ENCODE data around the gene KCNJ5.

Gene KCNJ5

DNA sequence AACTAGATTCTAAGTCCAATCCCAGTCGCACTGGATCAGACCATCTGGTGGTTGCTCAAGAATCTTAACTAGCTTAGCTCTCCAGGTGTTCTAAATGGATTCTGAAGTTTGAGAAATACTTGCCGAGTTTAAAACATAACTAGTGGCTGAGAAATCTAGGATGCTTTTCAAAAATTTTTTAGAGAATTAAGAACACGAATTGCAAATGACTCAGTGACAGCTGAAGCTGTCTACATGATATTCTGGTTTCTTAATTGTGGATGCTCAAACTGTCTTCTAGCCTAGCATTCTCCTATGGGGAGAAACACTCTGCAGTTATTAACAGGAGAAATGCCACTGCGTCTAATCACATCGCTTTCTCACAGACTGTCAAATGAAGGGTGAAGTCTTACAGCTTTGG, 71.7 kb downstream of the KCNJ5 start:
- Histone ChIP-seq H3K9me2 (replicated peaks; ENCODE audit: insufficient read depth, low read length) (no peaks in the 10 kb centered on the region), H3K4me3 (ENCODE audit: insufficient read depth, low read length, poor library complexity, severe bottlenecking) (no peak overlapping the region), H3K9me3 (ENCODE audit: insufficient read depth, low read length) (no peaks in the 10 kb centered on the region), H3F3A (ENCODE audit: insufficient read depth) (no peaks in the 10 kb centered on the region), H3K9ac (ENCODE audit: low read length) (no peak overlapping the region), H3K27me3 (ENCODE audit: low read length) (no peaks in the 10 kb centered on the region), H3K36me3 (ENCODE audit: low read length) (no peaks in the 10 kb centered on the region), H4K20me1 (ENCODE audit: low read depth, low read length) (no peaks in the 10 kb centered on the region), H3K4me2 (ENCODE audit: low read depth, low read length, poor library complexity, severe bottlenecking) (no peak overlapping the region), H3K79me2 (ENCODE audit: insufficient read depth, low read length) (no peaks in the 10 kb centered on the region), H2AFZ (ENCODE audit: low read depth, low read length, severe bottlenecking) (no peak overlapping the region), H3K27ac (ENCODE audit: low read depth, low read length) (no peak overlapping the region)
- TF ChIP-seq, protein P1, sequence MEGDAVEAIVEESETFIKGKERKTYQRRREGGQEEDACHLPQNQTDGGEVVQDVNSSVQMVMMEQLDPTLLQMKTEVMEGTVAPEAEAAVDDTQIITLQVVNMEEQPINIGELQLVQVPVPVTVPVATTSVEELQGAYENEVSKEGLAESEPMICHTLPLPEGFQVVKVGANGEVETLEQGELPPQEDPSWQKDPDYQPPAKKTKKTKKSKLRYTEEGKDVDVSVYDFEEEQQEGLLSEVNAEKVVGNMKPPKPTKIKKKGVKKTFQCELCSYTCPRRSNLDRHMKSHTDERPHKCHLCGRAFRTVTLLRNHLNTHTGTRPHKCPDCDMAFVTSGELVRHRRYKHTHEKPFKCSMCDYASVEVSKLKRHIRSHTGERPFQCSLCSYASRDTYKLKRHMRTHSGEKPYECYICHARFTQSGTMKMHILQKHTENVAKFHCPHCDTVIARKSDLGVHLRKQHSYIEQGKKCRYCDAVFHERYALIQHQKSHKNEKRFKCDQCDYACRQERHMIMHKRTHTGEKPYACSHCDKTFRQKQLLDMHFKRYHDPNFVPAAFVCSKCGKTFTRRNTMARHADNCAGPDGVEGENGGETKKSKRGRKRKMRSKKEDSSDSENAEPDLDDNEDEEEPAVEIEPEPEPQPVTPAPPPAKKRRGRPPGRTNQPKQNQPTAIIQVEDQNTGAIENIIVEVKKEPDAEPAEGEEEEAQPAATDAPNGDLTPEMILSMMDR (IDR thresholded peaks at IDR 0.05; ENCODE audit: insufficient read depth, low read length, poor library complexity, severe bottlenecking): no peak
- TF ChIP-seq EZH2phosphoT487 (conservative IDR thresholded peaks at IDR 0.05; ENCODE audit: low read length): no peak

DNA sequence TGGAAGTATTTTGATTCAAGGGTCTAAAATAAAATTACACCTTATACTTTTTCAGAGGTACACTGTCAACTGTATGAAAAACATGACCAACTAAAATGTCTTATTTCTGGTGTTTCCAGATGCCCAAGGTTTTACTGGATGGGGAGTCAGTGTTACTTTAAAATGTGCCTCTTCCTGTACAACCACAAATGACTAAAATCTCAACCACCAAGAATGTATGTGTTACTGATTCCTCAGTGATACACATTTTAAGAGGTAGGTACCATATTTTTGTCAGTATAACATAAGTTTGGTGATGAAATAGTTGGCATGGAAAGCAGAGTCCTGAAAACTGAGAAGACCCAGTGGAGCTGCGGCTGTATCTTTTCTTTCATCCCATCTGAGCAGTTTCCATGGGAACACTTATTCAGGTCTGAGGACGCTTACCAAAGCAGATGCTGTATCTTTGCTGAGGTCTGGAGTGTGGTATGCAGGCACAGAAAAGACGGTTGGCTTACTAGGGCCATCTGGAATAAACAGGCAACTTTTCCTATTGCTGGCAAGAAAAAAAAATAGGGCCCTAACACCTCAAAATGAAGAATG, 72.7 kb downstream of the KCNJ5 start:
- Histone ChIP-seq H3K4me2 (ENCODE audit: low read depth, low read length, poor library complexity, severe bottlenecking) (no peak overlapping the region), H3K9me2 (replicated peaks; ENCODE audit: insufficient read depth, low read length) (no peaks in the 10 kb centered on the region), H3F3A (ENCODE audit: insufficient read depth) (no peaks in the 10 kb centered on the region), H3K27me3 (ENCODE audit: low read length) (no peaks in the 10 kb centered on the region), H4K20me1 (ENCODE audit: low read depth, low read length) (no peaks in the 10 kb centered on the region), H3K4me3 (ENCODE audit: insufficient read depth, low read length, poor library complexity, severe bottlenecking) (no peak overlapping the region), H2AFZ (ENCODE audit: low read depth, low read length, severe bottlenecking) (no peak overlapping the region), H3K36me3 (ENCODE audit: low read length) (no peaks in the 10 kb centered on the region), H3K9me3 (ENCODE audit: insufficient read depth, low read length) (no peaks in the 10 kb centered on the region), H3K27ac (ENCODE audit: low read depth, low read length) (no peak overlapping the region), H3K79me2 (ENCODE audit: insufficient read depth, low read length) (no peaks in the 10 kb centered on the region), H3K9ac (ENCODE audit: low read length) (no peak overlapping the region)
- TF ChIP-seq, protein P1 (IDR thresholded peaks at IDR 0.05; ENCODE audit: insufficient read depth, low read length, poor library complexity, severe bottlenecking): no peak
- no peak for TF ChIP-seq EZH2phosphoT487 (conservative IDR thresholded peaks at IDR 0.05; ENCODE audit: low read length)

DNA sequence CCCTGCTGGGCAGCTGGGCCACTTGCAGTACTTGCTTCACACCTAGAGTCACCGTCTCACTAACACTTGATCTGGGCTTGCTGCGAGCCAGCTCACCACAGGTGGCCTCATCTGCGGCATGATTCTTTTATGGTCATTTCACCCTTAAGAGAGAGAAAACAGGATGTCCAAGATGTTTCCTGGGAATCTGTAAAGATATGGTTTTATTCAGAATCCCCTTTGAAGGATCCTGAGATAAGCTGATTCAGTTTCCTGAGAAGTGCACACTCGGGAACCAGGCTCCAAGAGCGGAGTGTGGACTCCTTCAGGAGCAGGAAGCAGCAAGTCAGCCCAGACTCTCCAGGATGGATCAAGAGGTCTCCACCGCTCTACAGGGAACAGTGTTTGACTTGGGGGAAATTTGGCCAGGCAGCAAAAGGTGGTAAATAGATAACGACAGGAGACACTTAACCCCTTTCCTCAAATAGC, 73.3 kb downstream of the KCNJ5 start:
- no peaks in the 10 kb centered on the region for H3K27me3 ChIP-seq (ENCODE audit: low read length)
- no peaks in the 10 kb centered on the region for H3K9me2 ChIP-seq (replicated peaks; ENCODE audit: insufficient read depth, low read length)
- no peaks in the 10 kb centered on the region for H3K36me3 ChIP-seq (ENCODE audit: low read length)
- no peak overlapping the region for H3K4me2 ChIP-seq (ENCODE audit: low read depth, low read length, poor library complexity, severe bottlenecking)
- H4K20me1 ChIP-seq (ENCODE audit: low read depth, low read length): no peaks in the 10 kb centered on the region
- H3K9ac ChIP-seq (ENCODE audit: low read length): no peak overlapping the region
- no peaks in the 10 kb centered on the region for H3K9me3 ChIP-seq (ENCODE audit: insufficient read depth, low read length)
- no peaks in the 10 kb centered on the region for H3K79me2 ChIP-seq (ENCODE audit: insufficient read depth, low read length)
- no peak overlapping the region for H3K27ac ChIP-seq (ENCODE audit: low read depth, low read length)
- no peak overlapping the region for H2AFZ ChIP-seq (ENCODE audit: low read depth, low read length, severe bottlenecking)
- H3F3A ChIP-seq (ENCODE audit: insufficient read depth): no peaks in the 10 kb centered on the region
- no peak overlapping the region for H3K4me3 ChIP-seq (ENCODE audit: insufficient read depth, low read length, poor library complexity, severe bottlenecking)
- TF ChIP-seq, protein P1 (IDR thresholded peaks at IDR 0.05; ENCODE audit: insufficient read depth, low read length, poor library complexity, severe bottlenecking): no peak
- TF ChIP-seq EZH2phosphoT487 (conservative IDR thresholded peaks at IDR 0.05; ENCODE audit: low read length): no peak
